Fibroblast of lung (primary cell): ENCODE data around the gene MED31.
"Not testable (repeated sequence)": the region's sequence is repeated elsewhere in the genome, so short reads cannot be mapped to it uniquely, and the experiment has no call there.

ENCODE experiments used
- EZH2 ChIP-seq: IDR thresholded peaks from 2 replicates; pipeline ENCODE4 v1.5.1; 2012; ENCODE audit warnings: low read length, control low read depth, mild to moderate bottlenecking; ENCODE audit errors: missing control alignments
- TF ChIP-seq, protein P1 (sequence below), 2 donors: IDR thresholded peaks in 1 of 2; conservative IDR thresholded peaks in 1 of 2; 1 replicate in 1 of 2; 2 replicates in 1 of 2; pipeline ENCODE4 v1.5.1; 2011 to 2012; ENCODE audit warnings: low read length in 2 of 2, control low read depth in 1 of 2, inconsistent platforms in 1 of 2, low read depth in 1 of 2, mild to moderate bottlenecking in 1 of 2

- TF ChIP-seq, protein P1, sequence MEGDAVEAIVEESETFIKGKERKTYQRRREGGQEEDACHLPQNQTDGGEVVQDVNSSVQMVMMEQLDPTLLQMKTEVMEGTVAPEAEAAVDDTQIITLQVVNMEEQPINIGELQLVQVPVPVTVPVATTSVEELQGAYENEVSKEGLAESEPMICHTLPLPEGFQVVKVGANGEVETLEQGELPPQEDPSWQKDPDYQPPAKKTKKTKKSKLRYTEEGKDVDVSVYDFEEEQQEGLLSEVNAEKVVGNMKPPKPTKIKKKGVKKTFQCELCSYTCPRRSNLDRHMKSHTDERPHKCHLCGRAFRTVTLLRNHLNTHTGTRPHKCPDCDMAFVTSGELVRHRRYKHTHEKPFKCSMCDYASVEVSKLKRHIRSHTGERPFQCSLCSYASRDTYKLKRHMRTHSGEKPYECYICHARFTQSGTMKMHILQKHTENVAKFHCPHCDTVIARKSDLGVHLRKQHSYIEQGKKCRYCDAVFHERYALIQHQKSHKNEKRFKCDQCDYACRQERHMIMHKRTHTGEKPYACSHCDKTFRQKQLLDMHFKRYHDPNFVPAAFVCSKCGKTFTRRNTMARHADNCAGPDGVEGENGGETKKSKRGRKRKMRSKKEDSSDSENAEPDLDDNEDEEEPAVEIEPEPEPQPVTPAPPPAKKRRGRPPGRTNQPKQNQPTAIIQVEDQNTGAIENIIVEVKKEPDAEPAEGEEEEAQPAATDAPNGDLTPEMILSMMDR (conservative IDR thresholded peaks at IDR 0.05 in 1 of 2, IDR thresholded peaks at IDR 0.05 in 1 of 2; ENCODE audit: low read depth in 1 of 2, low read length in 2 of 2): not testable (repeated sequence)
- TF ChIP-seq EZH2: not testable (repeated sequence)
Observed at GRCh38 chr17:6663200-6663599, 11.8 kb upstream of the MED31 start.
